Retinal pigment epithelial cell (primary cell): ENCODE results near the gene ZNF638.

Experiments
- DNase-seq: peaks from one replicate; pipeline ENCODE4 v3.0.0-alpha.2; 2010; ENCODE audit warnings: low read depth
- H3K4me3 ChIP-seq: 2 replicates; pipeline ENCODE4 v1.5.1; 2011; ENCODE audit warnings: mild to moderate bottlenecking, low read length, control low read depth, moderate library complexity
- TF ChIP-seq, protein P1 (sequence below): conservative IDR thresholded peaks from 2 replicates; pipeline ENCODE4 v1.5.1; 2011; ENCODE audit warnings: low read depth, low read length, control low read depth, inconsistent platforms

The ZNF638 gene

DNA sequence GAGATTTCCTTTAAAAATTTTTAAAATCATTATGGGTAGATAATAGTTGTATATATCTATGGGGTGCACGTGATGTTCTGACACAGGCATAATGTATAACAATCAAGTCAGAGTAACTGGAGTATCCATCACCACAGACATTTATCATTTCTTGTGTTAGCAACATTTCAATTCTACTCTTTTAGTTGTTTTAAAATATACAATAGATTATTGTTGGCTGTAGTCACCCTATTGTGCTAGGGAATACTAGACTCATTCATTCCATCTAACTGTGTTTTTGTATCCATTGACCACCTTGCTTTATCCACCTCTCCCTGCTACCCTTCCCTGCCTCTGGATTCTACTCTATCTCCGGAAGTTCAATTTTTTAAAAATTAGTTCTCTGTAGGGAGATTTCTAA, 152.8 kb downstream of the ZNF638 start:
- H3K4me3 ChIP-seq = no peak overlapping the region
- TF ChIP-seq, protein P1, sequence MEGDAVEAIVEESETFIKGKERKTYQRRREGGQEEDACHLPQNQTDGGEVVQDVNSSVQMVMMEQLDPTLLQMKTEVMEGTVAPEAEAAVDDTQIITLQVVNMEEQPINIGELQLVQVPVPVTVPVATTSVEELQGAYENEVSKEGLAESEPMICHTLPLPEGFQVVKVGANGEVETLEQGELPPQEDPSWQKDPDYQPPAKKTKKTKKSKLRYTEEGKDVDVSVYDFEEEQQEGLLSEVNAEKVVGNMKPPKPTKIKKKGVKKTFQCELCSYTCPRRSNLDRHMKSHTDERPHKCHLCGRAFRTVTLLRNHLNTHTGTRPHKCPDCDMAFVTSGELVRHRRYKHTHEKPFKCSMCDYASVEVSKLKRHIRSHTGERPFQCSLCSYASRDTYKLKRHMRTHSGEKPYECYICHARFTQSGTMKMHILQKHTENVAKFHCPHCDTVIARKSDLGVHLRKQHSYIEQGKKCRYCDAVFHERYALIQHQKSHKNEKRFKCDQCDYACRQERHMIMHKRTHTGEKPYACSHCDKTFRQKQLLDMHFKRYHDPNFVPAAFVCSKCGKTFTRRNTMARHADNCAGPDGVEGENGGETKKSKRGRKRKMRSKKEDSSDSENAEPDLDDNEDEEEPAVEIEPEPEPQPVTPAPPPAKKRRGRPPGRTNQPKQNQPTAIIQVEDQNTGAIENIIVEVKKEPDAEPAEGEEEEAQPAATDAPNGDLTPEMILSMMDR = no peak
- DNase-seq = no peak
